Measurements from ENCODE around the gene KCNJ5. TPM values are rescaled to one million over a fixed set of nuclear protein-coding genes. Genes with fewer than 3 reads are reported as not detected.

The KCNJ5 gene
- total RNA-seq, 3 donors from 2014 or later, result 0.14 to 3.9 (median 0.48) TPM

GRCh38 chr11:128872594-128872993 is 18.6 kb upstream of the KCNJ5 start:
- ATAC-seq, result no peak

GRCh38 chr11:128874427-128874826 is 16.7 kb upstream of the KCNJ5 start:
- TF ChIP-seq CTCF (IDR thresholded peaks at IDR 0.05), result no peak
- DNase-seq, result no peak

More at GRCh38 chr11:128872594-128872993, 18.6 kb upstream of the KCNJ5 start:
- Histone ChIP-seq H3K36me3 (ENCODE audit: low read depth) (no peaks in the 10 kb centered on the region), H3K4me1 (ENCODE audit: low read depth) (no peaks in the 10 kb centered on the region), H3K4me3 (no peak overlapping the region), H3K9me3 (no peaks in the 10 kb centered on the region)
- intact Hi-C loops (cut with DNase I, micrococcal nuclease), result no loop called here
- DNase-seq, result no peak
- no peak for TF ChIP-seq CTCF (IDR thresholded peaks at IDR 0.05)

DNA sequence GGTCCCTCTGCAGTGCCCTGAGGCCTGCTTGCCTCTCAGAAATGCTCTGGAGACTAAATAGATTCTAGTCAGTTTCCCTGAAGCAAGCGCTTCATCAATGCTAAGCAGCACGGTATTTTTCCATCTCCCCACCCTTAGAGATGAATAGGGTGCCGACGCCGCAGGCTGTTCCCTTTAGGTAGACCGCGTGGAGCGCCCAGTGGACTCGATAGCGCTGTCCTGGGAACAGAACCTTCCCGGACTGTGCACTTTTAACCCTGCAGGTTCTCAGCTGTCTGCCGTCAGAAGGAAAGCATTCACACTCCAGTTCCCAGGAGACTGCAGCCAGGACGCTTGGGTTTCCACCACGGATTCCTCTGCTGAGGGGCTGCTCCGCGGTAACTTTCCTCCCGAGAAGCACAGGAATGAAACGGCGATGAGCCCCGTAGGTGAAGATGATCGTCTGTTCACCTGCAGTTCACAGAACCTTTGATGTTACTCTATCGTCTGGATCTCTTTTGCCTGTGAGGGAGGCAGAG is 15.0 kb upstream of the KCNJ5 start:
- ATAC-seq, result no peak
- Histone ChIP-seq H3K4me3 (no peak overlapping the region), H3K4me1 (ENCODE audit: low read depth) (no peaks in the 10 kb centered on the region), H3K36me3 (ENCODE audit: low read depth) (no peaks in the 10 kb centered on the region), H3K9me3 (no peaks in the 10 kb centered on the region)
- DNase-seq, result no peak
- no peak for TF ChIP-seq CTCF (IDR thresholded peaks at IDR 0.05)
- intact Hi-C loops (cut with DNase I, micrococcal nuclease), result no loop called here

More at GRCh38 chr11:128874427-128874826, 16.7 kb upstream of the KCNJ5 start:
- Histone ChIP-seq H3K9me3 (no peaks in the 10 kb centered on the region), H3K4me3 (no peak overlapping the region), H3K4me1 (ENCODE audit: low read depth) (no peaks in the 10 kb centered on the region), H3K36me3 (ENCODE audit: low read depth) (no peaks in the 10 kb centered on the region)
- ATAC-seq, result no peak
- intact Hi-C loops (cut with DNase I, micrococcal nuclease), result no loop called here

DNA sequence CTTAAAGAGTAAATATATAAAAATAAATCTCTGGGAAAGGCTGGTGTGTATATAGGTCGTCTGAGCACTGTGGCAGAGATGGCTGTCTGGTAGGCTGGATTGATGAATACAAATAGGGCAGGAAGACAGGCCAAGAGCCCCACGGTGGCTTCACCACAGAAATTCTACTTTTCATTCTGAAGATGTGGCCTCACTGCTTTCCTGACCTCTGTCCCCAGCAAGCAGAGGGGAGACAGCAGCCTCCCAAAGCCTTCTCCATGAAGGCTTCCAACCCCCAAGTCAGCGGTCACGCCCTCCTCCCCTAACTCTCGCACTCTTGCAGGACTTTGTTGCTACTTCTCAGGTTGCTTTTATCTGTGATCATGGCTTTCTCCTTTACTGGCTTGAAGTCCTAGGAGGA is 13.4 kb upstream of the KCNJ5 start:
- DNase-seq (no peak), ATAC-seq (no peak)
- Histone ChIP-seq H3K36me3 (ENCODE audit: low read depth) (no peaks in the 10 kb centered on the region), H3K4me3 (no peak overlapping the region), H3K4me1 (ENCODE audit: low read depth) (no peaks in the 10 kb centered on the region), H3K9me3 (no peaks in the 10 kb centered on the region)
- TF ChIP-seq CTCF (IDR thresholded peaks at IDR 0.05), result no peak
- intact Hi-C loops (cut with DNase I, micrococcal nuclease), result no loop called here

DNA sequence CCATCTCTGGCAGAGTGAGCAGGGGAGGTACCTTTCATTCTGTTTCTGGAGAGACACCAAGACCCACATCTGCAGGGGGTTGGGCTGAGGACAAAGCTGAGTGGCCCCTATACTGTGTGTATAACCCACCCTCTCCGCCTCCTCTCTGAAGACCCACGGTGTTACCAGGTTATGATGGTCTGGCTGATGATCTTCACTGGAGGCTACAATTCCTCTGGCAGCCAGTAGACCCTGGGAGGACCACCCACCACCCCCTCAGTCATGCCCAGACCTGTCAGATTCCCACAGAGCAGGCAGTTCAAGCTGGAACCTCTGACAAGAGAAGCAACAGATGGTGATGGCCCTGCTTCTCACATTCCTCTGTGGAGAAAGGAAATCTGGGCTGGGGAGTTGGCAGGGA is 12.7 kb upstream of the KCNJ5 start:
- no peaks in the 10 kb centered on the region for H3K36me3 ChIP-seq (ENCODE audit: low read depth)
- H3K4me3 ChIP-seq, result no peak overlapping the region
- ATAC-seq (no peak), DNase-seq (no peak)
- H3K4me1 ChIP-seq (ENCODE audit: low read depth), result no peaks in the 10 kb centered on the region
- TF ChIP-seq CTCF (IDR thresholded peaks at IDR 0.05), result no peak
- intact Hi-C loops (cut with DNase I, micrococcal nuclease), result no loop called here
- H3K9me3 ChIP-seq, result no peaks in the 10 kb centered on the region

- H3K4me3 ChIP-seq, result no peak overlapping the region
- no peaks in the 10 kb centered on the region for H3K36me3 ChIP-seq (ENCODE audit: low read depth)
- H3K4me1 ChIP-seq (ENCODE audit: low read depth), result no peaks in the 10 kb centered on the region
- ATAC-seq (no peak), DNase-seq (no peak)
- no peaks in the 10 kb centered on the region for H3K9me3 ChIP-seq
- intact Hi-C loops (cut with DNase I, micrococcal nuclease), result loop anchor here in 1 of 2 donors (5.0 kb wide), 1 partner anchor 82 kb away; no protein-coding TSS in a partner anchor
- no peak for TF ChIP-seq CTCF (IDR thresholded peaks at IDR 0.05)
Measured at GRCh38 chr11:128879817-128880216, 11.3 kb upstream of the KCNJ5 start.

Data from mucosa of descending colon (tissue), 3 donors.